Astrocyte (in vitro differentiated cells and primary cell): ENCODE measurements around the gene HDAC11. TPM values are rescaled to one million over a fixed set of nuclear protein-coding genes. Genes with fewer than 3 reads are reported as not detected.

ENCODE experiments used
- DNase-seq: peaks from one replicate; pipeline ENCODE4 v3.0.0-alpha.2; 2010; ENCODE audit warnings: low read depth
- FAIRE-seq: peaks from 2 replicates; lab custom pipeline; 2011; peaks lifted over from hg19 to GRCh38; lab: Jason Lieb, UNC
- H2AFZ ChIP-seq: 2 replicates; pipeline ENCODE4 v1.6.0; 2012; ENCODE audit warnings: low read depth, low read length, inconsistent platforms
- H3K27ac ChIP-seq: 2 replicates; pipeline ENCODE4 v1.5.1; 2011; ENCODE audit warnings: low read depth, low read length, inconsistent platforms
- H3K27me3 ChIP-seq: 2 replicates; pipeline ENCODE4 v1.6.0; 2011; ENCODE audit warnings: low read length, inconsistent platforms; ENCODE audit not compliant: insufficient read depth
- H3K36me3 ChIP-seq: 2 replicates; pipeline ENCODE4 v1.5.1; 2011; ENCODE audit warnings: low read length, inconsistent platforms; ENCODE audit not compliant: insufficient read depth
- H3K4me1 ChIP-seq: 2 replicates; pipeline ENCODE4 v1.5.1; 2011; ENCODE audit warnings: low read length, inconsistent platforms; ENCODE audit not compliant: insufficient read depth
- H3K4me2 ChIP-seq: 2 replicates; pipeline ENCODE4 v1.6.0; 2012; ENCODE audit warnings: low read length, inconsistent platforms
- H3K4me3 ChIP-seq: 2 replicates; pipeline ENCODE4 v1.5.1; 2011; ENCODE audit warnings: low read depth, mild to moderate bottlenecking, low read length, inconsistent platforms; ENCODE audit not compliant: insufficient read depth
- H3K79me2 ChIP-seq: 2 replicates; pipeline ENCODE4 v1.6.0; 2012; ENCODE audit warnings: mild to moderate bottlenecking, low read length, inconsistent platforms; ENCODE audit not compliant: insufficient read depth
- H3K9ac ChIP-seq: 2 replicates; pipeline ENCODE4 v1.6.0; 2012; ENCODE audit warnings: mild to moderate bottlenecking, low read length, inconsistent platforms
- H3K9me3 ChIP-seq: 2 replicates; pipeline ENCODE4 v1.5.1; 2012; ENCODE audit warnings: low read depth, mild to moderate bottlenecking, low read length, inconsistent platforms; ENCODE audit not compliant: insufficient read depth
- H4K20me1 ChIP-seq: 2 replicates; pipeline ENCODE4 v1.6.0; 2012; ENCODE audit warnings: low read length, inconsistent platforms; ENCODE audit not compliant: insufficient read depth
- H3K27ac Mint-ChIP-seq: one replicate; pipeline ENCODE4 v1.8.0; 2021; ENCODE audit warnings: mild to moderate bottlenecking, mixed read lengths; ENCODE audit not compliant: unreplicated experiment
- H3K27me3 Mint-ChIP-seq: one replicate; pipeline ENCODE4 v1.8.0; 2021; ENCODE audit warnings: low read depth, mixed read lengths; ENCODE audit not compliant: unreplicated experiment
- H3K36me3 Mint-ChIP-seq: one replicate; pipeline ENCODE4 v1.8.0; 2021; ENCODE audit warnings: low read depth, mixed read lengths; ENCODE audit not compliant: unreplicated experiment
- H3K4me1 Mint-ChIP-seq: one replicate; pipeline ENCODE4 v1.8.0; 2021; ENCODE audit warnings: low read depth, mixed read lengths; ENCODE audit not compliant: unreplicated experiment
- H3K4me3 Mint-ChIP-seq: one replicate; pipeline ENCODE4 v1.8.0; 2021; ENCODE audit warnings: mild to moderate bottlenecking, moderate library complexity, mixed read lengths; ENCODE audit not compliant: unreplicated experiment
- H3K9me3 Mint-ChIP-seq: one replicate; pipeline ENCODE4 v1.8.0; 2021; ENCODE audit warnings: mild to moderate bottlenecking, mixed read lengths; ENCODE audit not compliant: unreplicated experiment
- EZH2 ChIP-seq: IDR thresholded peaks from 2 replicates; pipeline ENCODE4 v1.6.1; 2012; ENCODE audit warnings: mild to moderate bottlenecking, low read length, inconsistent platforms; ENCODE audit not compliant: insufficient read depth
- total RNA-seq: library from RNA; stranded (reverse); gene quantifications from 2 replicates; pipeline ENCODE4 v1.2.1, GENCODE V29; 2021
- TF ChIP-seq, protein P1 (sequence below): IDR thresholded peaks from 2 replicates; pipeline ENCODE4 v1.5.1; 2011; ENCODE audit warnings: low read depth, mild to moderate bottlenecking, inconsistent platforms, low read length, moderate library complexity; ENCODE audit not compliant: insufficient read depth

HDAC11 gene
- total RNA-seq, 1 donor from 2014 or later: 8.6 TPM

DNA sequence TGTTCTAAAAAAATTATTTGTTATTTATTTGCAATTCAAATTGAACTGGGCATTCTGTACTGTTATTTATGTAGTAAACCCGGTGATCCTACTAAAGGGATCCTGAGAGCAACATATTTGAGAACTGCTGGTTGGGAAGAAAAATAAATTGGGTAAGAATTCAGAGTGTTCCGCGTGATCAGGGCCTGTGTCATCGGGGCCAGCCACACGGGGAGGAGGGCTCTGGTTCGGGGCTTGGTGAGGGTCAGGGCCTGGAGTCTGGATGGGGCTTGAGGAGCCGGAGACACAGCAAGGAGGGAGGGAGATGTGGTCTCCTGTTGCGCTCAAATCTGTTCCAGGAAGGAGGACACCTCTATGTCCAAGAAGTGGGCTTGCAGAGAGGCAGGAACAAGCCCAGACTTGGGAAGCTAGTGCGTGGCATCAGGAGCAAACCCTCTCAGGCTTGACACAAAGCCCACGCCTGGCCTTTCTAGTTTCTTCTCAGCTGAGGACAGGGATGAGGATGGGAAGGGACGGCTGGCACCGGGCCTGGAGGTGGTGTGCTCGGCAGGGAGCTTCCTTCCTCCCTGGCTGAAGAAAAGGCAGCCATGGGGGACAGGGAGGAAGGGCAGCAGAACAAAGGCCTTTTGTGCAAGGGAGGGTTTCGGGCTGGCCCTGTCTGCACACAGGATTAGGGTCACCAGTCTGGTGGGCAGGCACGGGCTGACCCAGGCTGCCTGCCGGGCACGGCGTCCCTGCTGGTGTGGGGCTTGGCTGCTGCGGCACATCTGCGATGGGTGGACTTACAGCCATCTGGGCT is 45.9 kb downstream of the HDAC11 start:
- peaks cover 2% of the 10 kb centered on the region for H3K36me3 Mint-ChIP-seq
- Histone ChIP-seq H3K4me3 (no peak overlapping the region), H3K9ac (peak overlapping the region; percentile 20), H3K27ac (peak overlapping the region; percentile 27), H3K27me3 (peaks cover 7% of the 10 kb centered on the region), H4K20me1 (no peaks in the 10 kb centered on the region), H3K79me2 (no peaks in the 10 kb centered on the region), H3K36me3 (no peaks in the 10 kb centered on the region), H3K4me2 (peak overlapping the region; percentile 28), H3K4me1 (peaks cover 11% of the 10 kb centered on the region), H3K9me3 (no peaks in the 10 kb centered on the region), H2AFZ (peak overlapping the region; percentile 94)
- H3K27ac Mint-ChIP-seq: peak overlapping the region; percentile 43
- FAIRE-seq (no peak), DNase-seq (no peak)
- peaks cover 20% of the 10 kb centered on the region for H3K27me3 Mint-ChIP-seq
- peaks cover 6% of the 10 kb centered on the region for H3K4me1 Mint-ChIP-seq
- TF ChIP-seq, protein P1, sequence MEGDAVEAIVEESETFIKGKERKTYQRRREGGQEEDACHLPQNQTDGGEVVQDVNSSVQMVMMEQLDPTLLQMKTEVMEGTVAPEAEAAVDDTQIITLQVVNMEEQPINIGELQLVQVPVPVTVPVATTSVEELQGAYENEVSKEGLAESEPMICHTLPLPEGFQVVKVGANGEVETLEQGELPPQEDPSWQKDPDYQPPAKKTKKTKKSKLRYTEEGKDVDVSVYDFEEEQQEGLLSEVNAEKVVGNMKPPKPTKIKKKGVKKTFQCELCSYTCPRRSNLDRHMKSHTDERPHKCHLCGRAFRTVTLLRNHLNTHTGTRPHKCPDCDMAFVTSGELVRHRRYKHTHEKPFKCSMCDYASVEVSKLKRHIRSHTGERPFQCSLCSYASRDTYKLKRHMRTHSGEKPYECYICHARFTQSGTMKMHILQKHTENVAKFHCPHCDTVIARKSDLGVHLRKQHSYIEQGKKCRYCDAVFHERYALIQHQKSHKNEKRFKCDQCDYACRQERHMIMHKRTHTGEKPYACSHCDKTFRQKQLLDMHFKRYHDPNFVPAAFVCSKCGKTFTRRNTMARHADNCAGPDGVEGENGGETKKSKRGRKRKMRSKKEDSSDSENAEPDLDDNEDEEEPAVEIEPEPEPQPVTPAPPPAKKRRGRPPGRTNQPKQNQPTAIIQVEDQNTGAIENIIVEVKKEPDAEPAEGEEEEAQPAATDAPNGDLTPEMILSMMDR: no peak
- TF ChIP-seq EZH2: no peak
- no peak overlapping the region for H3K4me3 Mint-ChIP-seq
- H3K9me3 Mint-ChIP-seq: peaks cover 11% of the 10 kb centered on the region

DNA sequence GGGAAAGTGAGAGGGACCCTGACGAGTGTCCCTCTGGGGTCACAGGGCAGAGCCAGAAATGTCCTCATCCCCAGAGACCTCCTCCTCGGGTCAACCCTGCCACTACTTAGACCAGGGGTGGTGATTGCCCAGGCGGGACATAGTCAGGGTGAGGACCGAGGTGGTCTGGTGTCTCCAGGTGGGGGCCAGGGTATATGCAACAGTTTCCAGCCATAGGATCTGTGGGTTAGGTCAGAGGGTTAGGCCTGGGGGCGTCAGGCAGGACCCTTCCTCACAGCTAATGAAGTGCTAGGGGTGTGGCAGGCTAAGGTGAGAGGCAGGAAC is 46.5 kb downstream of the HDAC11 start:
- H3K9me3 Mint-ChIP-seq: peaks cover 9% of the 10 kb centered on the region
- H3K4me2 ChIP-seq: no peak overlapping the region
- peaks cover 11% of the 10 kb centered on the region for H3K4me1 ChIP-seq
- peaks cover 2% of the 10 kb centered on the region for H3K36me3 Mint-ChIP-seq
- FAIRE-seq (no peak), DNase-seq (no peak)
- no peaks in the 10 kb centered on the region for H3K36me3 ChIP-seq
- H3K27ac Mint-ChIP-seq: no peak overlapping the region
- peak overlapping the region; percentile 94 for H2AFZ ChIP-seq
- peaks cover 7% of the 10 kb centered on the region for H3K27me3 ChIP-seq
- no peak overlapping the region for H3K4me3 ChIP-seq
- no peak overlapping the region for H3K4me3 Mint-ChIP-seq
- H3K4me1 Mint-ChIP-seq: peaks cover 6% of the 10 kb centered on the region
- no peaks in the 10 kb centered on the region for H3K9me3 ChIP-seq
- peaks cover 21% of the 10 kb centered on the region for H3K27me3 Mint-ChIP-seq
- no peak for TF ChIP-seq EZH2
- TF ChIP-seq, protein P1: no peak
- no peaks in the 10 kb centered on the region for H4K20me1 ChIP-seq
- no peak overlapping the region for H3K27ac ChIP-seq
- H3K9ac ChIP-seq: no peak overlapping the region
- no peaks in the 10 kb centered on the region for H3K79me2 ChIP-seq
